Panc1 (cell line): ENCODE results near the gene CD163L1. TPM values are rescaled to one million over a fixed set of nuclear protein-coding genes. Genes with fewer than 3 reads are reported as not detected.

ENCODE experiments used
- ATAC-seq: fragments of 200-7000 bp; cut with Tn5 transposase; 2 replicates; pipeline ENCODE4 v1.9.1; 2020; ENCODE audit warnings: mild to moderate bottlenecking, moderate library complexity
- BruUV-seq: library from RNA; stranded (reverse); fragments of 400-500 nt; replicated peaks from 2 replicates; lab custom pipeline; 2021; lab: Mats Ljungman, UMichigan
- CTCF ChIA-PET: fragments of 300-600 bp; sonication (Branson Sonifier 250); formaldehyde crosslinking; loops from one replicate; lab custom pipeline; 2022; ENCODE audit warnings: antibody characterized with exemption; lab: Charles Lee
- POLR2A ChIA-PET: fragments of 300-600 bp; sonication (Branson Sonifier 250); formaldehyde crosslinking; loops from one replicate; lab custom pipeline; 2022; ENCODE audit warnings: antibody characterized with exemption; lab: Charles Lee
- DNase-seq: peaks from one replicate; pipeline ENCODE4 v3.0.0-alpha.2; 2010; ENCODE audit warnings: low read depth, low spot score
- H3K27ac ChIP-seq: 2 replicates; pipeline ENCODE4 v1.5.1; 2011; ENCODE audit warnings: mild to moderate bottlenecking, low read length, inconsistent platforms
- H3K27me3 ChIP-seq: fragments of 200-500 bp; sonication (Bioruptor generic); 2 replicates; pipeline ENCODE4 v1.6.0; 2014; ENCODE audit warnings: low read length, inconsistent platforms; ENCODE audit not compliant: control insufficient read depth, insufficient read depth
- H3K36me3 ChIP-seq: fragments of 200-500 bp; sonication (Bioruptor generic); 2 replicates; pipeline ENCODE4 v1.5.1; 2014; ENCODE audit warnings: inconsistent platforms, mild to moderate bottlenecking, low read length, moderate library complexity; ENCODE audit not compliant: control insufficient read depth, insufficient read depth
- H3K4me1 ChIP-seq: 2 replicates; pipeline ENCODE4 v1.5.1; 2011; ENCODE audit warnings: inconsistent platforms, mild to moderate bottlenecking, low read length, moderate library complexity; ENCODE audit not compliant: control insufficient read depth, insufficient read depth
- H3K4me3 ChIP-seq, 2 experiments: 2 replicates each; pipeline ENCODE4 v1.5.1; 2011 to 2012; ENCODE audit warnings: low read depth in 2 of 2, low read length in 2 of 2, mild to moderate bottlenecking in 2 of 2, inconsistent platforms in 1 of 2, moderate library complexity in 1 of 2
- H3K9me3 ChIP-seq: fragments of 200-500 bp; sonication (Bioruptor generic); 2 replicates; pipeline ENCODE4 v1.5.1; 2014; ENCODE audit warnings: low read depth, mild to moderate bottlenecking, inconsistent platforms, low read length, moderate library complexity; ENCODE audit not compliant: control insufficient read depth, insufficient read depth
- POLR2AphosphoS5 ChIP-seq: IDR thresholded peaks from 2 replicates; pipeline ENCODE4 v1.6.1; 2012; ENCODE audit warnings: mild to moderate bottlenecking, low read depth, low read length, moderate library complexity
- SIN3A ChIP-seq: IDR thresholded peaks from 2 replicates; pipeline ENCODE4 v1.6.1; 2012; ENCODE audit warnings: low read depth, mild to moderate bottlenecking, low read length, moderate library complexity, borderline replicate concordance; ENCODE audit not compliant: insufficient read depth
- TCF7L2 ChIP-seq: IDR thresholded peaks from 2 replicates; pipeline ENCODE4 v1.6.1; 2011; ENCODE audit warnings: mild to moderate bottlenecking, low read depth, low read length, inconsistent platforms
- in situ Hi-C: cut with HindIII; loops from 2 replicates; pipeline ENCODE4 v1.10.0; 2016; ENCODE audit warnings: low sequenced_read_pairs, low pct_unique_long_range_greater_than_20kb
- intact Hi-C: fragments of 100-400 bp; cut with micrococcal nuclease; formaldehyde crosslinking; loops from one replicate; pipeline ENCODE4 v1.10.0; 2022; ENCODE audit not compliant: unreplicated experiment
- total RNA-seq: library from RNA; stranded (reverse); gene quantifications from one replicate; pipeline ENCODE4 v1.2.1, GENCODE V29; 2021; ENCODE audit not compliant: unreplicated experiment
- TF ChIP-seq, protein P1 (sequence below): fragments of 450-650 bp; IDR thresholded peaks from 2 replicates; pipeline ENCODE4 v1.5.1; 2017; ENCODE audit warnings: mild to moderate bottlenecking
- TF ChIP-seq, protein P2 (sequence below), 2 experiments: IDR thresholded peaks; 2 replicates each; pipeline ENCODE4 v1.6.1; 2011 to 2012; ENCODE audit warnings: low read depth in 2 of 2, control low read depth in 1 of 2, low read length in 1 of 2, mild to moderate bottlenecking in 1 of 2, moderate library complexity in 1 of 2; ENCODE audit not compliant: insufficient read depth in 1 of 2

CD163L1 gene
- total RNA-seq, 1 experiment from 2014 or later: not detected

- in situ Hi-C loops (no loop called here), intact Hi-C loops (no loop called here)
- ATAC-seq (no peak), DNase-seq (no peak)
- TF ChIP-seq, protein P1, sequence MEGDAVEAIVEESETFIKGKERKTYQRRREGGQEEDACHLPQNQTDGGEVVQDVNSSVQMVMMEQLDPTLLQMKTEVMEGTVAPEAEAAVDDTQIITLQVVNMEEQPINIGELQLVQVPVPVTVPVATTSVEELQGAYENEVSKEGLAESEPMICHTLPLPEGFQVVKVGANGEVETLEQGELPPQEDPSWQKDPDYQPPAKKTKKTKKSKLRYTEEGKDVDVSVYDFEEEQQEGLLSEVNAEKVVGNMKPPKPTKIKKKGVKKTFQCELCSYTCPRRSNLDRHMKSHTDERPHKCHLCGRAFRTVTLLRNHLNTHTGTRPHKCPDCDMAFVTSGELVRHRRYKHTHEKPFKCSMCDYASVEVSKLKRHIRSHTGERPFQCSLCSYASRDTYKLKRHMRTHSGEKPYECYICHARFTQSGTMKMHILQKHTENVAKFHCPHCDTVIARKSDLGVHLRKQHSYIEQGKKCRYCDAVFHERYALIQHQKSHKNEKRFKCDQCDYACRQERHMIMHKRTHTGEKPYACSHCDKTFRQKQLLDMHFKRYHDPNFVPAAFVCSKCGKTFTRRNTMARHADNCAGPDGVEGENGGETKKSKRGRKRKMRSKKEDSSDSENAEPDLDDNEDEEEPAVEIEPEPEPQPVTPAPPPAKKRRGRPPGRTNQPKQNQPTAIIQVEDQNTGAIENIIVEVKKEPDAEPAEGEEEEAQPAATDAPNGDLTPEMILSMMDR: no peak
- TF ChIP-seq SIN3A (no peak), POLR2AphosphoS5 (no peak), TCF7L2 (no peak)
- TF ChIP-seq, protein P2, sequence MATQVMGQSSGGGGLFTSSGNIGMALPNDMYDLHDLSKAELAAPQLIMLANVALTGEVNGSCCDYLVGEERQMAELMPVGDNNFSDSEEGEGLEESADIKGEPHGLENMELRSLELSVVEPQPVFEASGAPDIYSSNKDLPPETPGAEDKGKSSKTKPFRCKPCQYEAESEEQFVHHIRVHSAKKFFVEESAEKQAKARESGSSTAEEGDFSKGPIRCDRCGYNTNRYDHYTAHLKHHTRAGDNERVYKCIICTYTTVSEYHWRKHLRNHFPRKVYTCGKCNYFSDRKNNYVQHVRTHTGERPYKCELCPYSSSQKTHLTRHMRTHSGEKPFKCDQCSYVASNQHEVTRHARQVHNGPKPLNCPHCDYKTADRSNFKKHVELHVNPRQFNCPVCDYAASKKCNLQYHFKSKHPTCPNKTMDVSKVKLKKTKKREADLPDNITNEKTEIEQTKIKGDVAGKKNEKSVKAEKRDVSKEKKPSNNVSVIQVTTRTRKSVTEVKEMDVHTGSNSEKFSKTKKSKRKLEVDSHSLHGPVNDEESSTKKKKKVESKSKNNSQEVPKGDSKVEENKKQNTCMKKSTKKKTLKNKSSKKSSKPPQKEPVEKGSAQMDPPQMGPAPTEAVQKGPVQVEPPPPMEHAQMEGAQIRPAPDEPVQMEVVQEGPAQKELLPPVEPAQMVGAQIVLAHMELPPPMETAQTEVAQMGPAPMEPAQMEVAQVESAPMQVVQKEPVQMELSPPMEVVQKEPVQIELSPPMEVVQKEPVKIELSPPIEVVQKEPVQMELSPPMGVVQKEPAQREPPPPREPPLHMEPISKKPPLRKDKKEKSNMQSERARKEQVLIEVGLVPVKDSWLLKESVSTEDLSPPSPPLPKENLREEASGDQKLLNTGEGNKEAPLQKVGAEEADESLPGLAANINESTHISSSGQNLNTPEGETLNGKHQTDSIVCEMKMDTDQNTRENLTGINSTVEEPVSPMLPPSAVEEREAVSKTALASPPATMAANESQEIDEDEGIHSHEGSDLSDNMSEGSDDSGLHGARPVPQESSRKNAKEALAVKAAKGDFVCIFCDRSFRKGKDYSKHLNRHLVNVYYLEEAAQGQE (IDR thresholded peaks at IDR 0.05; ENCODE audit: insufficient read depth in 1 of 2, low read depth in 2 of 2, low read length in 1 of 2): no peak
- Histone ChIP-seq H3K9me3 (no peaks in the 10 kb centered on the region), H3K4me3 (no peak overlapping the region), H3K27me3 (no peaks in the 10 kb centered on the region), H3K4me1 (no peaks in the 10 kb centered on the region), H3K36me3 (no peaks in the 10 kb centered on the region), H3K27ac (no peak overlapping the region)
- ChIA-PET CTCF (no interaction called here), POLR2A (no interaction called here)
- BruUV-seq: no TSS peak
Measured at GRCh38 chr12:7431993-7432685, 11.8 kb downstream of the CD163L1 start.

- ATAC-seq (no peak), DNase-seq (no peak)
- H3K27me3 ChIP-seq: no peaks in the 10 kb centered on the region
- H3K4me1 ChIP-seq: no peaks in the 10 kb centered on the region
- no peak overlapping the region for H3K4me3 ChIP-seq
- no peaks in the 10 kb centered on the region; the same call in 1 of the 2 replicates for H3K36me3 ChIP-seq
- in situ Hi-C loops (no loop called here), intact Hi-C loops (no loop called here)
- no peak overlapping the region for H3K27ac ChIP-seq
- H3K9me3 ChIP-seq: no peaks in the 10 kb centered on the region
- TF ChIP-seq TCF7L2 (no peak), SIN3A (no peak), POLR2AphosphoS5 (no peak)
- TF ChIP-seq, protein P1: no peak
- TF ChIP-seq, protein P2 (IDR thresholded peaks at IDR 0.05; ENCODE audit: insufficient read depth in 1 of 2, low read depth in 2 of 2, low read length in 1 of 2): no peak
- no TSS peak for BruUV-seq
- ChIA-PET CTCF (no interaction called here), POLR2A (no interaction called here)
Measured at GRCh38 chr12:7411343-7411742, 32.6 kb downstream of the CD163L1 start.
